Heart left ventricle (tissue), 13 donors: ENCODE results near the gene CBY3.
"Not testable (repeated sequence)": the region's sequence is repeated elsewhere in the genome, so short reads cannot be mapped to it uniquely, and the experiment has no call there.

Source experiments
- CTCF ChIP-seq, 12 donors: fragments of 200-600 bp; sonication (generic) in 4 of 12; IDR thresholded peaks; one replicate each; pipeline versions ENCODE4 v1.5.0 to v1.8.0; 2018 to 2022; ENCODE audit warnings: antibody characterized with exemption in 12 of 12, mild to moderate bottlenecking in 5 of 12
- POLR2A ChIP-seq, 2 donors: fragments of 450-650 bp; IDR thresholded peaks; one replicate each; pipeline ENCODE4 v1.6.1; 2017; ENCODE audit warnings: antibody characterized with exemption in 2 of 2, mild to moderate bottlenecking in 2 of 2, moderate library complexity in 2 of 2
- donor health status: ischemic (EF 13 %, LVEDD 7.1; RV severe dilation, severe dysfunction).
- donor health status: DM: no; HTN: yes; CAD: no.
- donor health status: DM: no; HTN: no; CAD: no.
- donor health status: ischemic (EF 25% LVEDD 6.9; RV normal size, moderate dysfunction).
- donor health status: ischemic (EF 25% LVEDD 5.7; RV mildly dilated, moderate dysfunction).
- donor health status: ischemic (EF 35%, LVEDD 5.7; RV mildly dilated, moderate dysfunction).
- donor health status: nonischemic (EF 11% LVEDD 7.7; RV severe dilation, severe dysfunction).
- donor health status: DM: yes; HTN: yes; CAD: no.
- donor health status: PGD.
- donor health status: ischemic (EF 29% LVEDD 5.4; RV normal size, mild dysfunction).
- donor health status: nonischemic (EF 23%, LVEDD 6.1; RV moderate dilation, normal function).

DNA sequence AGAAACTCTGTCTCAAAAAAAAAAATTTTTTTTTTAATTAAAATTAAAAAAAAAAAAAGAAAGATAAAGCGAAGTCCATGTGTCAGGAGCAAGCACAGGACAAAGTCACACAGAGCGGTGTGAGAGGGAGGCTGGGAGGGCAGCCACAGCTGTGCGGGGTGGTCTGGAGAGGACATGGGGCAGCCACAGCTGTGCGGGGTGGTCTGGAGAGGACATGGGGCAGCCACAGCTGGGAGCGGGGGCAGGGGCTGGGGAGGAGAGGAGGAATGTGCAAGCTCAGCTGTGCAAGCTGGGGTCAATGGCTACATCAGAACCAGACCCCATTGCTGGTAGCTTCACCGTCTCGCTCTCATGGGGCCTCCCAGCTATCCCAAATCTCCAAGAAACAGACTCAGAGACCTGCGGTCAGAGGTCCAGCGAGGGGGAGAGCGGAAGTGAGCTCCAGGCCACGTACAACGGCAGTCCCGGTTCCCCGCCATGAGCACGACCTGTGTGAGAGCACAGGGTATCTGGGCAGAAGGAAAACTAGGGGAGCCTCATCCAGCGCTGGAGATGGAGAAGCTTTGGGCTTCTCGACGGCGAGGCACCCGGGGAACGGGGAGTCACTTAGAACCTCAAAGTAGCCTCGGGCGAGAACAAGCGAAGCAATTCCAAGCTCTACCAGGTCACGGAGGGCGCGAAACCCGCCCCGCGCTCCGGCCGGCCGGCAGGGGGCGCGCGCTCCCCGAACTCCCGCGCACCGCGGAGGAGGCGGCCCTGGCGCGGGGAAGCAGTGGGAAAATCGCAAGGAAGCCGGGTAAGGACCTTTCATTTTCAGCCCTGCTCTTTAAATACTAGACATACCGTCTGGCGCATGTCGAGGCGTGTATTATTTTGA is 23.3 kb downstream of the CBY3 start:
- TF ChIP-seq CTCF, POLR2A (IDR thresholded peaks at IDR 0.05): not testable (repeated sequence)
